Activated CD4-positive, CD25-positive, alpha-beta regulatory T cell (primary cell): ENCODE results near the gene NOPCHAP1.
"Not testable (repeated sequence)": the region's sequence is repeated elsewhere in the genome, so short reads cannot be mapped to it uniquely, and the experiment has no call there.

Experiments used
- DNase-seq, 4 experiments: peaks; one replicate each; lab custom pipeline; 2025; lab: John Stamatoyannopoulos, UW

NOPCHAP1 gene

DNA sequence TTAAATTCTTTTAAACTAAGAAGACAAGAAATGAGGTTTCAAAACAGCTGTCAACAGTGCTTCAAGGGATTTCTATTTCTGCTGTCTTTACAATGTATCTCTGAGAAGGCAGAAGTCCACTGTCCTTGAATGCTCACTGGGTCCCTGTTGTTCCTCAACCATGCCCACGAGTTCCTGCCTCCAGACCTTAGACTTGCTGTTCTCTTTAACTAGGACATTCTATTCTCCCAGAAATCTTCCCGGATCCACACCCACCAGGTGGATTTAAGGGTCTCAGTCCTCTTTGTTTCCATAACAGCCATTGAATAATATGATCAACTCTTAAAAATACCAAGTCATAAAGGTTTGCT, 21.3 kb upstream of the NOPCHAP1 start:
- no peak for DNase-seq

GRCh38 chr12:104966677-104967076, 19.4 kb upstream of the NOPCHAP1 start:
- DNase-seq: no peak

GRCh38 chr12:104969343-104969742, 16.8 kb upstream of the NOPCHAP1 start:
- DNase-seq: no peak

- no peak for DNase-seq
These were observed 14.8 kb upstream of the NOPCHAP1 start for GRCh38 chr12:104971306-104971705.

DNA sequence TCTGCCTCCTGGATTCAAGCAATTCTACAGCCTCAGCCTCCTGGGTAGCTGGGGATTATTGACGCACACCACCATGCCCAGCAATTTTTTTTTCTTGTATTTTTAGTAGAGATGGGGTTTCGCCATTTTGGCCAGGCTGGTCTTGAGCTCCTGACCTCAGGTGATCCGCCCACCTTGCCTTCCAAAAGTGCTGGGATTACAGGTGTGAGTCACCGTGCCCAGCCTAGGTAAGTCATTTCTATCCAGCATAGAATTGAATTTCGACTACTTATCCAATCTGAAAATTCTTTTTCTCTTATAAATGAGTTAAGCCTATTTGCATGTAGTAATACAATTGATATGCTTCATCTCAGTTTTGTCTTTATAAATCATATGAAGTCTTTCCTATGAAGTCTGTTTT, 12.9 kb upstream of the NOPCHAP1 start:
- DNase-seq: no peak

- no peak for DNase-seq
These were observed 11.4 kb upstream of the NOPCHAP1 start for GRCh38 chr12:104974626-104975290.

GRCh38 chr12:104975587-104976343, 10.4 kb upstream of the NOPCHAP1 start:
- DNase-seq: no peak

GRCh38 chr12:104976703-104977102, 9.4 kb upstream of the NOPCHAP1 start:
- DNase-seq: no peak

DNA sequence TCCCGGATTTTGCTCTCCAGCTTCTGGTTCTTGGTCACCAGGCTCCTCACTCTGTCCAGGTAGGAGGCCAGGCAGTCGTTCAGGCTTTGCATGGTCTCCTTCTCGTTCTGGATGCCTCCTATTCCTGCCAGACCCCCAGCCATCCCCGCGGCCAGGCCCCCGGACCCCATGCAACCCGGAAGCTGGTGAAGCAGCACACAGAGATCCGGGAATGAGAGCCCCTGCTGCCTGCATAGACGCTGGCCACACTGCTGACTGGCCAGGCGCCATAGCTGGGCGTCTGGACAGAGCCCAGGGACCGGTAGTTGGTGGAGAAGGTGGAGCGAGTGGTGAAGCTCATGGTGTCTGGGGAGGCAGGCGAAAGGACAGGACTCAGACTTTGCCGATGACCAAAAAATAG, 8.4 kb upstream of the NOPCHAP1 start:
- not testable (repeated sequence) for DNase-seq

- DNase-seq: no peak
These were observed 910 bp upstream of the NOPCHAP1 start for GRCh38 chr12:104985206-104985605.

DNA sequence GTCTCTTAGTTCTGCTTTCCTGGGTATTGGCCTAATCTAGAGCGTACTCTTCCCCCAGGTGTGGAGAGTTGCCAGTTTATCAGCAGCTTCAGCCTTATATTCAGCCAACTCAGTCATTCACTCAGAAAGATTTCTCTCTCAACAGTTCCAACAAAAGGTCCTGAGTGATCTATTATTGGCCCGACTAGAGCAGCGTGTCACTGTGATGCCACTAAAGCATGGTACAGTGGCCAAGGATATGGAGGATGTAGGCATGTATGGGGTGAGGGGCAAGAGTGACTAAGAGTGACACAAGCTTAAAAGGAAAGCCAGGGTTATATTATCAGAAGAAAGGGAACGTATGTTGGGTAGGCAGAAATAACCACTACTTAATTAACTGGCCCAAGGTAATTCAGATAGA, 4.8 kb downstream of the NOPCHAP1 start:
- no peak for DNase-seq

- DNase-seq: no peak
These were observed 5.5 kb downstream of the NOPCHAP1 start for GRCh38 chr12:104991565-104992128.

DNA sequence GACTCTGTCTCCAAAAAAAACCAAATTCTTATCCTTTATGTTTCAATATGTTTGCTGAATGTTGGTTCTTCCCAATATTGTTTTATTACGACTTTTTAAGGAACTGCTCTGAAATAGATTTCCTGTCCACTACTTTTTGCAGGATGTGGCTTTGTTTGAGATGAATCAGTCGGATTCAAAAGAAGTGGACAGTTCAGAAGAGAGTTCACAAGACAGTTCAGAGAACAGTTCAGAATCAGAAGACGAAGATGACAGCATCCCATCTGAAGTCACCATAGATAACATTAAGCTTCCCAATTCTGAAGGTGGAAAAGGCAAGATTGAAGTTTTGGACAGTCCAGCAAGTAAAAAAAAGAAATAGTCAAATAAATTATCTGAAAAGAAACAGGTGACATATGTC, 8.2 kb downstream of the NOPCHAP1 start:
- DNase-seq: no peak

DNA sequence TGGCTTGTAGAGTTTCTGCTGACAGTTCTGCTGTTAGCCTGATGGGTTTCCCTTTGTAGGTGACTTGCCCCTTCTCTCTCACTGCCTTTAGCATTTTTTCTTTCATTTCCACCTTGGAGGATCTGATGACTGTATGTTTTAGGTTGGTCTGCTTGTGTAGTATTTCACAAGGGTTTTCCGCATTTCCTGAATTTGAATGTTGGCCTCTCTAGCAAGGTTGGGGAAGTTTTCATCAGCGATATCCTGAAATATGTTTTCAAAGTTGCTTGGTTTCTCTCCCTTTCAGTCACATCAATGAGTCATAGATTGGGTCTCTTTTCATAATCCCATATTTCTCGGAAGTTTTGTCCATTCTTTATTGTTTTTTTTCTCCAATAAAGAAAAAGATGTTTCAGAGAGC, 11.4 kb downstream of the NOPCHAP1 start:
- DNase-seq: no peak

GRCh38 chr12:104998423-104999346, 12.6 kb downstream of the NOPCHAP1 start:
- DNase-seq: no peak

GRCh38 chr12:104999347-104999685, 13.2 kb downstream of the NOPCHAP1 start:
- no peak for DNase-seq

DNA sequence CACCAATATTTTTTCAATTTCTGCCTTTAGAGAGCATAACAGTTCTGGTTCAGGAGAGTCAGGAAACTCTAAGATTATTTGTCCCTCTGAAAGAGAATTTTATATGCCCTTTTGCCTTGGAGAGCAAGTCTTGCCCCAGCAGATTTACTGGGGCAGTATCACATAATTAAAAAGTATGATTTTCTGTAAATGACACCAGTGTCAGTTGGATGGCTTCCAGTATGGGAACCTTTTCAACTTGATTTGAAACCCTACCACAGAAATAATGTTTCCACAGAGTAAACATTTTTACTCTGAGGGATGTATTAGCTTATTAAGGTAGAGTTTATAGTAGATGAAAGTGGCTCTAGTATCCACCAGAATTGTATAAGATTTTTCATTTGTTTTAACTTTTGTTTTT, 15.4 kb downstream of the NOPCHAP1 start:
- no peak for DNase-seq

DNA sequence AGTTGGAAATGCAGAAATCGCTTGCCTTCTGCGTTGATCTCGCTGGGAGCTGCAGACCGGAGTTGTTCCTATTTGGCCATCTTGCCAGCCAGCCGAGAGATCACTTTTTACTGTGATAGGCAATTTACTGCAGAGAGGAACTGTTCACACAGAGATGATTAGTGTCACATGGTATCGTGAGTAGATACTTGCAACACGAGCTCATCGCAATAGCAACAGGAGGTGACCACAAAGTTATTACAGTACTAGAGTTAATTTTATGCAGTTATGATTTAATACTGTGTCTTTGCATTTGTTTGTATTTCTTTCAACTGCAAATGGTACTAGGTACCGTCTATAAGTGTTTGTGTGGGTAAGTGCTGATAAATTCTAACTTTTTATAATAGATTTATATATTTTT, 27.8 kb downstream of the NOPCHAP1 start:
- no peak for DNase-seq

DNA sequence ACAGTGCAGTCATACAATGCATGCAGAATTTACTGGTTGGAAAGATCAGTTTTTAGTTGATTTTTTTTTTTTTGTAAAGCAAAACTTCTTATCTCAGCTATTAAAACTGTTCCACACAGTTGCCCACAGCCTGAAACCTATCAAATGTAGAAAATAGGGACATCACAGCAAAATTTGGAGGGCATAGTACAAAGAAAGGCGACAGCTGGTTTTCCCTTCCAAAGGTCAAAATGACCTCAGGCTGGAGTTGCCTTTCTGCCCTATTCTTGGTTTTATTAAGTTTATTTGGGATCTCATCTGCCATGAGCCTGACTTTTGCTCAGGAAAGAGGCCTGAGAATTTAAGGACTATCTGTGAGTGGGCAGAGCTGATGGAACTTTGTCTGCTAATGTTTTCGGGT, 28.5 kb downstream of the NOPCHAP1 start:
- DNase-seq: no peak

- no peak for DNase-seq
These were observed 29.4 kb downstream of the NOPCHAP1 start for GRCh38 chr12:105015543-105015942.

DNA sequence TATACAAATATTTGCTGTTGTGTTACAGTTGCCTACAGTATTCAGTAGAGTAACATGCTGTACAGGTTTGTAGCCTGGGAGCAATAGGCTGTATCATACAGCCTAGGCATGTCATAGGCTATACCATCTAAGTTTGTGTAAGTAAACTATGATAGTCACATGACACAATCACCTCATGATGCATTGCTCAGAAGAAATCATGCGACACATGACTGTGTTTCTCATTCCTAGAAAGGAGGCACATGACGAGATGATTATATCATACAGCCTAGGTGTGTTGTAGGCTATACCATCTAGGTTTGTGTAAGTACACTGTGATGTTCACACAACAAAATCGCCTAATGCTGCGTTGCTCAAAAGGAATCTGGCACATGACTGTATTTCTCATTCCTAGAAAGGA, 31.9 kb downstream of the NOPCHAP1 start:
- no peak for DNase-seq

DNA sequence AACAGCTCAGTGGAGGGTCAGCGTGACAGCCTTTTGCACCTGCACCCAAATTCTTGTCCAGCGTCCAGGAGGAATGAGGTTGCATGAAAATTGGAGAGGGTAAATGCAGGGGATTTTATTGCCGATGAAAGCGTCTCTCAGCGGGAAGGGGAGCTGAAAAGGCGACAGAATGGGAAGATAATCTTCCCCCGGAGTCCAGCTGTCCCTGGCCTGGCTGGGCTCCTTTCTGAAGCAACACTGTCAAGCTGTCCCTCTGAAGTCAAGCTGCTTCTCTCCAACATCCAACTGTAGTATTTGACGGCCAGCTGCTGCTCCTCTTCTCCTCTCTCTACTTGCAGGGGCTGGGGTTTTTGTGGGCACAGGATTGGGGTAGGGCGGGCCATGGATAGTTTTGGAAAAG, 32.7 kb downstream of the NOPCHAP1 start:
- no peak for DNase-seq
